ENCODE results near the gene ALG9.

ALG9 gene

DNA sequence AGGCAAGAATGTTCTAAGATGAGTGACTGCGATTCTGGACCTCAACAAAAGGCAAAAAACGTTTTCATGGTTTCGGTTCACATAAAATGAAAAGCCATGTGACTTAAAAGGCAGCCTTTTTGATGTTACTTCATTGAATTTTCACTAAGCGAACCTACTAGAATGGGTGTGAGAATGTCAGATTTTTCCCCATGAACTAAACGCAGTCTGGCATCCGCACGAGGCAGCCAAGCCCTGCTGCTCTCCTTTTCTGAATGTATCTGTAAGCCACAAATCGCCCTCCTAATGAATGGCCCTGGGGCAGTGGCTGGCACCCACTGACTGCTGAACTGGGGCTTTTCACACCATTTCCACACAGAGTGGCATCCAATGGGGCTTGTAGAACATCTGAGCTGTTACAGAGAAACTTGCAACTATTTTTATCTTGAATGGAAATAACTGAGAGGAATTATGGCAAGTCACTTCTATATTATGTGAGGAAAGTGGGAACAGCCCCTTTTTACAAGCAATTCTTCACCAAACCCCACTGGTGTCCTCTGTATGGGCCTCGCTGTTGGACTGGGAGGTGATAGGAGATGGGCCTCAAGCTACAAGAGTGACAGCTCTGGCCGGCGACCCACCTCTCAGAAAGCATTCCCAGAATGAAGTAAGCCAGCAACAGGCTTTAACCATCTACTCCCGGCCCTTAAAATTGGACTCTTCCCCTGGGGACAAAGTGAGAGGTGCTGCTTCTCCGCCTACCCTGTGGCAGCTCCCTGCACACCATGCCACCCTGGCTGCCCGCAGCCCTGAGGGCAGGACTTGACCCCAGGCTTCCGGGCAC lies 134.5 kb downstream of the ALG9 start:
- Histone ChIP-seq H3K4me3 (replicated peaks; ENCODE audit: insufficient read depth, low read length) (no peak overlapping the region), H3K27me3 (ENCODE audit: insufficient read depth, poor library complexity, severe bottlenecking) (no peaks in the 10 kb centered on the region), H3K27ac (replicated peaks) (no peak overlapping the region)
- no peak for DNase-seq (ENCODE audit: low read depth in 1 of 2, low spot score in 1 of 2)
- TF ChIP-seq POLR2AphosphoS5 (IDR thresholded peaks at IDR 0.05; ENCODE audit: low read depth) (no peak), GABPA (IDR thresholded peaks at IDR 0.05; ENCODE audit: low read depth) (no peak), SPI1 (IDR thresholded peaks at IDR 0.05; ENCODE audit: borderline replicate concordance, low read depth) (no peak)
- TF ChIP-seq, protein P1, sequence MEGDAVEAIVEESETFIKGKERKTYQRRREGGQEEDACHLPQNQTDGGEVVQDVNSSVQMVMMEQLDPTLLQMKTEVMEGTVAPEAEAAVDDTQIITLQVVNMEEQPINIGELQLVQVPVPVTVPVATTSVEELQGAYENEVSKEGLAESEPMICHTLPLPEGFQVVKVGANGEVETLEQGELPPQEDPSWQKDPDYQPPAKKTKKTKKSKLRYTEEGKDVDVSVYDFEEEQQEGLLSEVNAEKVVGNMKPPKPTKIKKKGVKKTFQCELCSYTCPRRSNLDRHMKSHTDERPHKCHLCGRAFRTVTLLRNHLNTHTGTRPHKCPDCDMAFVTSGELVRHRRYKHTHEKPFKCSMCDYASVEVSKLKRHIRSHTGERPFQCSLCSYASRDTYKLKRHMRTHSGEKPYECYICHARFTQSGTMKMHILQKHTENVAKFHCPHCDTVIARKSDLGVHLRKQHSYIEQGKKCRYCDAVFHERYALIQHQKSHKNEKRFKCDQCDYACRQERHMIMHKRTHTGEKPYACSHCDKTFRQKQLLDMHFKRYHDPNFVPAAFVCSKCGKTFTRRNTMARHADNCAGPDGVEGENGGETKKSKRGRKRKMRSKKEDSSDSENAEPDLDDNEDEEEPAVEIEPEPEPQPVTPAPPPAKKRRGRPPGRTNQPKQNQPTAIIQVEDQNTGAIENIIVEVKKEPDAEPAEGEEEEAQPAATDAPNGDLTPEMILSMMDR (IDR thresholded peaks at IDR 0.05; ENCODE audit: insufficient read depth, low read length) = no peak
- TF ChIP-seq, protein P2, sequence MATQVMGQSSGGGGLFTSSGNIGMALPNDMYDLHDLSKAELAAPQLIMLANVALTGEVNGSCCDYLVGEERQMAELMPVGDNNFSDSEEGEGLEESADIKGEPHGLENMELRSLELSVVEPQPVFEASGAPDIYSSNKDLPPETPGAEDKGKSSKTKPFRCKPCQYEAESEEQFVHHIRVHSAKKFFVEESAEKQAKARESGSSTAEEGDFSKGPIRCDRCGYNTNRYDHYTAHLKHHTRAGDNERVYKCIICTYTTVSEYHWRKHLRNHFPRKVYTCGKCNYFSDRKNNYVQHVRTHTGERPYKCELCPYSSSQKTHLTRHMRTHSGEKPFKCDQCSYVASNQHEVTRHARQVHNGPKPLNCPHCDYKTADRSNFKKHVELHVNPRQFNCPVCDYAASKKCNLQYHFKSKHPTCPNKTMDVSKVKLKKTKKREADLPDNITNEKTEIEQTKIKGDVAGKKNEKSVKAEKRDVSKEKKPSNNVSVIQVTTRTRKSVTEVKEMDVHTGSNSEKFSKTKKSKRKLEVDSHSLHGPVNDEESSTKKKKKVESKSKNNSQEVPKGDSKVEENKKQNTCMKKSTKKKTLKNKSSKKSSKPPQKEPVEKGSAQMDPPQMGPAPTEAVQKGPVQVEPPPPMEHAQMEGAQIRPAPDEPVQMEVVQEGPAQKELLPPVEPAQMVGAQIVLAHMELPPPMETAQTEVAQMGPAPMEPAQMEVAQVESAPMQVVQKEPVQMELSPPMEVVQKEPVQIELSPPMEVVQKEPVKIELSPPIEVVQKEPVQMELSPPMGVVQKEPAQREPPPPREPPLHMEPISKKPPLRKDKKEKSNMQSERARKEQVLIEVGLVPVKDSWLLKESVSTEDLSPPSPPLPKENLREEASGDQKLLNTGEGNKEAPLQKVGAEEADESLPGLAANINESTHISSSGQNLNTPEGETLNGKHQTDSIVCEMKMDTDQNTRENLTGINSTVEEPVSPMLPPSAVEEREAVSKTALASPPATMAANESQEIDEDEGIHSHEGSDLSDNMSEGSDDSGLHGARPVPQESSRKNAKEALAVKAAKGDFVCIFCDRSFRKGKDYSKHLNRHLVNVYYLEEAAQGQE (IDR thresholded peaks at IDR 0.05; ENCODE audit: insufficient replicate concordance, low read depth) = no peak

Data from HL-60 (cell line).